Esophagus mucosa (tissue), 1 donor: ENCODE measurements around the gene SFXN1. TPM values are rescaled to one million over a fixed set of nuclear protein-coding genes. Genes with fewer than 3 reads are reported as not detected.
"Not testable (repeated sequence)": the region's sequence is repeated elsewhere in the genome, so short reads cannot be mapped to it uniquely, and the experiment has no call there.

ENCODE experiments used
- ATAC-seq: fragments of 200-7000 bp; cut with Tn5 transposase; one replicate; pipeline ENCODE4 v1.9.1; 2020
- total RNA-seq: library from RNA; stranded (reverse); gene quantifications from one replicate; pipeline ENCODE4 v1.2.4, GENCODE V29; 2023
- donor health status: DM: yes; HTN: yes; CAD: no.

Gene SFXN1
- total RNA-seq, 1 donor from 2014 or later: 35.8 TPM

DNA sequence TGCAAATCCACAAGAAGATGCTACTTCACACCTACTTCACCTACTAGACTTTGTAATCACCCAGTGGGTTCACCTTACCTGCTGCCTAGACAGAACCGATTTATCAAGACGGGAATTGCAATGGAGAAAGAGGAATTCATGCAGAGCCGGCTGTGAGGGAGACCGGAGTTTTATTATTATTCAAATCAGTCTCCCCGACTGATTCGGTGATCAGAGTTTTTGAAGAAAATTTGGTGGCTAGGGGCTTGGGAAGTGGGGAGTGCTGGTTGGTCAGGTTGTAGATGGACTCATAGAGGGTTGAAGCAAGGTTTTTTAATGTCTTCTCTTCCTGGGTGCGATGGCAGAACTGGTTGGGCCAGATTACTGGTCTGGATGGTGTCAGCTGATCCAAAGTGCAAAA lies 23.4 kb downstream of the SFXN1 start:
- no peak for ATAC-seq

DNA sequence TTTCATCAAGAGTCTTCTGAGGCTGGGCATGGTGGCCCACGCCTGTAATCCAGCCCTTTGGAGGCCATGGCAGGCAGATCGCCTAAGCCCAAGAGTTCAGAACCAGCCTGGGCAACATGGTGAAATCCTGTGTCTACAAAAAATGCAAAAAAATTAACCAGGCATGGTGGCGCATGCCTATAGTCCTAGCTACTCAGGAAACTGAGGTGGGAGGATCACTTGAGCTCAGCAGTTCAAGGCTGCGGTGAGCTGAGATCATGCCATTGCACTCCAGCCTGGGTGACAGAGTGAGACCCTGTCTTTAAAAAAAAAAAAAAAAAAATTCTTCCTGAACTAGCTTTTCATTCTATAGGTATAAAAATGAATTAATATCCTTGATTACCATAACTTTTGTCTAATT lies 29.3 kb downstream of the SFXN1 start:
- ATAC-seq: not testable (repeated sequence)

DNA sequence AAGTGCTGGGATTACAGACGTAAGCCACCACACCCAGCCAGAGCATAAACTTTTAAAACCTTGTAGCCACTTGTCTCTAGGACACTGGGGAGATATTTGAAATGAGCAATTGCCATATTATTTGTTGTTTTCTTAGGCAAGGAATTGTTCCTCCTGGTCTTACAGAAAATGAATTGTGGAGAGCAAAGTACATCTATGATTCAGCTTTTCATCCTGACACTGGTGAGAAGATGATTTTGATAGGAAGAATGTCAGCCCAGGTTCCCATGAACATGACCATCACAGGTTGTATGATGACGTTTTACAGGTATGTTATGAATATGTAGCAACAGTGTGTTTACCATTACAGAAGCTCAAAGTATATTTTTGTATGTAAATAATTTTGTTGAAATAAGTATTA lies 30.5 kb downstream of the SFXN1 start:
- ATAC-seq: no peak

DNA sequence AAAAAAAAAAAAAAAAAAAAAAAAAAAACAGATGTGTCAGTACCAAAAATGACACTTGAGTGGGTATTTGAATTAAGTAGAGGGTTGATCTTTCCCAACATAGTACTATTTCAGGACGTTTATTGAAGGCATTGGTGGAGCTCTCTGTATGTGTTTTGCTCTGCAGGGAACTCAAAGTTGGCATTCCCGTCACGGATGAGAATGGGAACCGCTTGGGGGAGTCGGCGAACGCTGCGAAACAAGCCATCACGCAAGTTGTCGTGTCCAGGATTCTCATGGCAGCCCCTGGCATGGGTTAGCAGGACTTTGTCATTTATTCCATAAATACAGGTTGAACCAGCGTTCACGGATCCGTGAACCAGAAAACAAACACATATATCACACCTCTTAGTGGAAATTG lies 34.9 kb downstream of the SFXN1 start:
- no peak for ATAC-seq

DNA sequence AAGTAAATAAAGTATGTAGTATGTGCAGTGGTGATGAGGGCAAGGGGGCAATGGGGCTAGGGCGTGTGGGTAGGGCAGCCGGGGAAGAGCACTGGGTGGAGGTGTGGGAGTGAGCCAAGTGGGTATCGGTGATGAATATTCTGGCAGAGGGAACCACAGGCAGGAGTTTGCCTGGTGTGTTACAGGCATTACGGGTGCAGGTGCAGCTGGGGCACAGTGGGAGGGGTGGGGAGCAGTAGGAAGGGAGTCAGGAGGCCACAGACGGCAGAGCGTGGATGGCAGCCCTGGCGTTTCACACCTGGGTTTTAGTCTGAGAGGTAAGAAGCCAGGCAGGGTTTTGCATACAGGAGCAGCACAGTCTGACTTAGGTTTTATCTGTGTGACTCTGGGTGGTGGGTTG lies 35.4 kb downstream of the SFXN1 start:
- ATAC-seq: no peak

DNA sequence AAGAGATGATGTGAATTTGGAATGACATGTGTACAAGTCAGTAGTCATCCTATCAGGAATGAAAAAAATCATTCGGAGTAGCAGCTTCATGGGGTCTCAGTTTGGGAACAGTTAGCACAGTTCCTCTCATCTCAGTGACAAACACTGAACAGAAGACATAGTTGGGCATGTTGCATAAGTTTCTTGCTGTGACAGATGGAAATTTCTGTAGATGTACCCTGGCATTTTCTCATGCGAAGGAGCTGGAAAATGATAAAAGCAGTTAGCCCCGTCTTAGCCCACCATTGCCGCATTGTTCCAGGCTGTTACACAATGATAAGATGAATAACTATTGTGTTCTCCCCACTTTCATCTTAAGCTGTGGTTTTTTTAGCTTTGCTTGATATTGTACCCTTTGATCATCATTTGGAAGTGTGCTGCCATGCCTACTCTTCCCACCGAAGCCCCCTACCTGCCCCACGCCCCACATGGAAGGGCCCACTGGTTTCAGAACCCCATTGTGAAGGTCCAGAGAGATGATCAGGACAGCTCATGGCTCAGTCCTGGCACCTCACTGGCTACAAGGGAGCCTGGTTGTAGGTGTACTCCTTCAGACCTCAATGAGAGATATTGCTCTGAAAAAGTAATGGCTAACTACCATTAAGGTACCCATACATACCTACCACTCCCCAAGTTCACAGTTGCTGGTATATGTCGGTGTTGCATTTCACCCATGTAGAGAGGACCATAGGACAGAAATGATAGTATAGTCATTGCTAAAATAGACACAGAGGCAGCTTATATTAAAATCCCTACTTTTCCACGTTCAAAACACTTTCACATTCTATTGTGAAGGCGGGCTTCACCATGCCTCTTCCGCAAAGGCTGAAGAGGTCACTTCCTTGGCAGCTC lies 38.8 kb downstream of the SFXN1 start:
- ATAC-seq: no peak

DNA sequence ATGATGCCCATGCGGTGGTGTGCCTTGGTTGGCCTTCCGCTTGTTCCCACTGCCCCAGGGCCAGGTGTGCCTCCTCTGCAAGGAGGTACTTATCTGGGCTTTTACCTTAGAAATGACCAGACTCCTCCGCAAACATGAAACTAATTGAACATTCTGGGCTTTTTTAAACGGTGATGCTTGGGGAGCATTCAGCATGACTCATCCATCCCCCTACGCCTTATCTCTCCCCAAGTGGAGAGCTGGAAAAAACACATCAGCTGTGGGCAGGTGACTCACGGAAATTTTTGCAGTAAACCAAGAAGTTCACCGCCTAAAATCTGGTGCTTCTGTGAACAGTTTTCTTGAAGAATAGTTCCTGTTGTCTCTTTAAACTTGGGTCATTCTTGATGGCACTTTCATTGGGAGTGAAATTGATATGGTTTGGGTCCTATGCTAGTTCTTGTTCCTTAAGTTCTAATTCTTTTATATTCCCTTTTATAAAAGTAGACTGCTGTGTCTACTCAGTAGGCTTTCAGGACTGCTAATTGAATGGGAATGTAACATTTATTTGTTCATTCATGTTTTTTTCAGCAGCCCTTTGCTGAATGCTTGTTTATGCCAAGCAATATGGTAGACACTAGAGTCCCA lies 39.6 kb downstream of the SFXN1 start:
- no peak for ATAC-seq

DNA sequence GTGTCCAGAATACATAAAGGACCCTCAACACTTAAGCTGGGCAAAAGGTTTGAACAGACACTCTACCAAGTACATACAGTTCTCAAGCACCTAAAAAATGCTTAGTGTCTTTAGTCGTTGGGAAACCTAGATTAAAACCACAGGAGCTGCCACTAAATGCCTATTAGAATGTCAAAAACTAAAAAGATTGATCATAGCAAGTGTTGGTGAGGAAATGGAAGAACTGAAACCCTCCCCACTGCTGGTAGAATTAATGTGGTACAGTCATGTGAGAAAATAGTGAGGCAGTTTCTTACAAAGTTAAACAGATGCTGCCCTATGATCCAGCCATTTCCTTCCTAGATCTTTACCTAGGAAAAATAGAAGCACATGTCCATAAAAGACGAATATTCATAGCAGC lies 40.6 kb downstream of the SFXN1 start:
- no peak for ATAC-seq

DNA sequence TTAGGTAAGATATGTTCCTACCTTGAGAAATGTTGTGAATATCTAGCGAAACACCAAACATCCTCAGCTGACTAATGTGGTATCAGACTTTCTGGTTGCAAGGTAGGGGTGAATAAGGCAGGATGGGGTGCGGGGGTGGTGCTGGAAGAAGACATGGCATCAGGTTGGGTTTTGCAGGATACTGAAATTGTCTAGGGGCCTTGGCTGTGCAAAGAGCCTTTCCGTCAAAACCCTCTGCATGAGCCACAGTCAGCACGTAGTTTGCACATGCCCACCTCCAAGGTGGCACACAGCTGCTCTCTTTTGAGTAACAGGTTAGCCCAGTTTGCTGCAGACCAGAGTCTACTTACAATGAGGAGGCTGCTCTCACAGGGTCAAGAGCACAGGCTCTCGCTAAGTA lies 42.0 kb downstream of the SFXN1 start:
- no peak for ATAC-seq

DNA sequence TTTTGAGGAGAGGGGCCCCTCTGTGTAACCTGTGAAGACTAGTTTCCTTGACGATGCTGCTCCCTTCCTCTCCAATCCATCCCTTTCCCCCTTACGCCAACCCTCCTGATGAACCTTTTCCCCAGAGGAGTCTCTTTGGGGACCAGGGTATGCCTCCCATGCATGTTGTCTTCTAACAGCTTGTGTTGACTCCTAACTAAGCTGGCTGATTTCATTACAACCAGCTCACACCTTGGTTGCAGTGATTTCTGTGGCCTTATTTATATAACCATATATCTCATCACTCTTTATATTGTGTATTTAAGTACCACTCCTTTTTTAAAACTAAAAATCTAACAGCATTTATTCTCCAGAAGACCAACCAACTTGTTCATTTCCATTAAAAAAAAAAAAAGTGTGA lies 42.5 kb downstream of the SFXN1 start:
- ATAC-seq: no peak

DNA sequence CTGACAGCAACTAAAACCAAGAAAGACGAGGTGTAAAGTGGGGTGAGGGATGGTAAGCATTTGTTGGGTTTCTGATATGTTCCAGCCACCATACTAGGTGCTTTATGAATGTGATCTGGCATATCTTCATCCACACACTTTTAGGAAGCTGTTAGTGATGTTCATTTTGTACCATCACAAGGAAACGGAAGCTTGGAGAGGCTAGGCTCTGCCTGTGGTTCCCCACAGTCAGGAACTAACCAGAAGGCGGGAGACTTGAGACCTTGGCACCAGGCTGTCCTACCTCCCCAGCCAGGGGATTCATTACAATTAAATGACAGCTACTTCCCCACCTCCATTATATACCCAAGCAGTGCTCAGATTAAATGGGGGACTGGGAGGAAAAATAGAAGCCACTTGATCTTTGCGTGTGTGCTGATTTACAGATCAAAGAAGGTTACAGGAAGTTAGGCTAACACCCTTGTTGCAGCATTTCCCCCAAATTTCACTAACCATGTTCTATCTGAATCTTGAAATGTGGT lies 43.0 kb downstream of the SFXN1 start:
- ATAC-seq: no peak

DNA sequence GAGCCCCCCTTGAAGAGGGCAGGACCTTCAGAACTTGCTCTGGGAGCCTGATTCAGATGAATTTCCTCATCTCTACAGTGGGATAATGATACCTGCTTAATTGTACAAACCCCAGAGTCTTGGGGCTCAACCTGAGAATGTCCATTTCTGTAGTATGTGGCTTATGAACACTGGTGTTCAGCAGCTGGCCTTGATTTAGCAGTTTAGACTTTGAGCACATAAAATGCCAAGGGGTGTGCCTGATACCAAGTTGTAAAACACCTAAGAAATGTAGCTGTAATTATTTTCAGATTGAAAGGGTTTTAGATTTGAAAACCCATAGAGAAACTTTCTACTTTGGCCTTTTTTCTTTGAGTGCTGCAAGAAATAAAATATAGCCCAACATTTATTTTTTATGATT lies 44.9 kb downstream of the SFXN1 start:
- ATAC-seq: no peak

DNA sequence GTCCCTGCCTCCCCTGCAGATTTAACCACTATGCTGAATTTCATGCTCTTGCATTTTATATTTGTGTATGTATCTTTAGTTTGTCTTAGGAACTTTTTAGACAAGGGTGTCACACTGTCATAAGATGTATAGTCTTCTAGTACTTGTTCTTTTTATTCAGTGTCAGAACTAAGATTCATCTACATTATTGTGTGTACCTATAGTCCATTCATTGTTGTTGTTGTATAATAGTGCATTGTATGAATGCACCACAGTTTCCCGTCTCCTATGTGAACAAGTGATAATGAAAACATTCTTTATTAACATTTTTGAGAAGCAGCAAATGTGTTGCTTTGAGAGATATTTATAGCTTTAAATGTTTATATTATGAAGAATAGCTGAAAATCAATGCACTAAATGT lies 45.9 kb downstream of the SFXN1 start:
- no peak for ATAC-seq

DNA sequence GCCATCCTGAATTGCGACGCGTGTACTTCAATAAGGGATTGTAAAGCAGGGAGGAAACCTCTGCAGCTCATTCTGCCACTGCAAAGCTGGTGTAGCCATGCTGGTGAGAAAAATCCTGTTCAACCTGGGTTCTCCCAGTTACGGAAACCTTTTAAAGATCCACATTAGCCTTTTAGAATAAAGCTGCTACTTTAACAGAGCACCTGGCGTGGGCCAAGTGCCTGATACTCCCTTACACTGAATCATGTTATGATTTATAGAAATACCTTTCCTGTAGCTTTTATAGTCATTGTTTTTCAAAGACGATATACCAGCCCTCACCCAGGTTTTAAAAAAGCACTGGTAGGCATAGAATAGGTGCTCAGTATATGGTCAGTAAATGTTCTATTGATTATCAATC lies 48.3 kb downstream of the SFXN1 start:
- ATAC-seq: no peak

DNA sequence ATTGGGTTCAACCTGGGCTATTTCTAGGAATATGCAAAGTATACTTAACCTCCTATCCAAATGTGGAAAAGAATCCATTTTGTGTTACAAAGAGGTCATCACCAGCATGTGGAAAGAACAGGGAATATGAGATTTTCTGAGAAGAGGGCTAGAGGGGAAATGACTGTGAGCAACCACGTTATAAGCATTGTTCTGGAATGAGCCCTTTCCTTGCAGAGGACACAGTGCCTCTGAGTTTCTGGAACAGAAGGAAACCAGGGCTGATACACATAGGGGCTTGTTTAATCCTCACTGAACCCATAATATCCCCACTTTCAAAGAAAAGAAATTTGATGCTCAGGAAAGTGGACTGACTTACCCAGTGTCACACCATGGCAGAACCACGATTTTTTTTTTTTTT lies 53.0 kb downstream of the SFXN1 start:
- ATAC-seq: no peak

DNA sequence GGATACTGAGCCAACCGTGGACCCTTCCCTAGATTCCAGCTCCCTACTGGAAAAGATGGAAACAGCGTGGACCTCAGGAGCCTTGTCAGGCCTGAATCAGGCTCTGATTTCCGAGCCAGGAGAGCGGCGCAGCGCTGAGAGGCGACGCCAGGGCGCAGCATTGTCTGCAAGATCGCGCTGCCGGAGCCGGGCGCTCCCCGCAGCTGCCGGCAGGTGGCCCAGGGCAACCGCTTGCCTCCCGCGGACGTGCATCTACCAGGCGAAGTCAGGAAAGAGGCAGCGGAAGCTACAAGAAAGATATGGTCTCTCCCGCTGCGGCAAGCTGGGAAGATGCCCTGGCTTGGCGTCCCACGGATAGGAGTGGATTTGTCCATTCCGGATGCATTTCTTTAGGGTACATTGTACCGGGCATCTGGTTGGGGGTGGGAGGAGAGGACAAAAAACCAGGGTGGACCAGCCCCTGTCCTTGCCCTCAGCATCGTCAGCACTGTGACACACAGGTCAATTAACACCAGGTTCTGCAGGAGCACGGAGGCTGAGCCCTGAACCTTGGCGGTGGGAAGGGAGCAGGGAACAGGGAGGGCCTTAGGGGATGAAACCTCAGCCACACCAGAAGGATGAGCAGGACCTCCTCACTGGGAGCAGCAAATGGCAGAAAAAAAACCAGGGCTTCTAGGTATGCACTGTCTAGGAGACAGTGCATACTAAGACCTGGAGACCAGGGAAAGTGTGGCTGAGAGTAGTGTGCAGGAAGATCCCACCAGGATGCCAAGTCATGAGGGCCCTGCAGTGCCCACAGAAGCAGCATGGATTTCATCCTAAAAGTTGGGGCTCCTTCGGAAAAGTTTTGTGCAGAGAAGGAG lies 55.9 kb downstream of the SFXN1 start:
- ATAC-seq: peak; percentile 98

DNA sequence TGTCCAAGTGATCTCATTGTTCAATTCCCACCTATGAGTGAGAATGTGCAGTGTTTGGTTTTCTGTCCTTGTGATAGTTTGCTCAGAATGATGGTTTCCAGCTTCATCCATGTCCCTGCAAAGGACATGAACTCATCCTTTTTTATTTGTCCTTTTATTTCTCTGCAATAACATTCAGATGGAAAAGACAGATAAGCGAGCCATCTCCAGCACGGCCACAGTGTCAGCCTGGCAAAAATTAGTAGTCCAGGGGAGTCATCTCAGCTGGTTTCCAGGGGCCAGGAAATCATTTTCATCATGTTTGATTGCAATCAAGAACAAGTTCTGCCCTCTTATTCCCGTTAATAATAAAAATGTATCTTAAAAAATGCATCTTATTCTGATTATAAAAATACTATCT lies 57.0 kb downstream of the SFXN1 start:
- ATAC-seq: not testable (repeated sequence)

DNA sequence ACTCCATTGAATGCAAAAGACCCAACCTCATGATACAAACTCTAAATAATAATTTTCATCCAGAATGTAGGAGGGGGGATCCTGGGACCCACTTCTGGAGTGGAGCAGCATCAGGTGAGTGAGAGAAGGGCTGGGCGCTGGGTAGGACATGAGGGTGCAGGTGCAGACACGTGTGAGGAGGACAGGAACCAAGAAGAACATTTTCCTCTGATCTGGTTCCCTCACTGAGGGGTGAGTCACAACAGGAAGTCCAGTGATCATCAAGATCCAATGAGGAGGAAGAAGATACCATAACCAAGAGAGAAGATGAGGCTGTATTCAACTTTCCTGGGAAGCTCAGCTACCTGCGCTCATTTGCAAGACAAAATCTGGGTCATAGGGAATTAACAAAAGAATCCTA lies 57.4 kb downstream of the SFXN1 start:
- ATAC-seq: peak; percentile 42

DNA sequence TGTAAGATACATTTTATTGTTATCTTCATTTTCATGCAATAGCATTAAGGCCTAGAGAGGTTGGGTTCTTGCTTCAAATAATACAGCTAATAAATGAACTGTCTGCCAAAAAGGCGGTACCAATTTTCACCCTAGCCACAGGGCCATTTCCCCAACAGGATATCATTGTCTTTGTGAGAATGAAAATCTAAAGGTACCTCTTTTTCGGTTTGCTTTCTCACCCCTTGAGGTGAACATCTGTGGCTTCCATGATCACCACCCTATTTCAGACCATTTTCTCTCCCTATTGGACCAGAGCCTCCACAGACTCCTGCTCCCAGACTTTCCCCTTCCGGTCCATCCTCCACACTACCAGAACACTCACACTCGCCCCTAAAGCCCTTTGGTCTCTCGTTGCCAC lies 60.2 kb downstream of the SFXN1 start:
- no peak for ATAC-seq

DNA sequence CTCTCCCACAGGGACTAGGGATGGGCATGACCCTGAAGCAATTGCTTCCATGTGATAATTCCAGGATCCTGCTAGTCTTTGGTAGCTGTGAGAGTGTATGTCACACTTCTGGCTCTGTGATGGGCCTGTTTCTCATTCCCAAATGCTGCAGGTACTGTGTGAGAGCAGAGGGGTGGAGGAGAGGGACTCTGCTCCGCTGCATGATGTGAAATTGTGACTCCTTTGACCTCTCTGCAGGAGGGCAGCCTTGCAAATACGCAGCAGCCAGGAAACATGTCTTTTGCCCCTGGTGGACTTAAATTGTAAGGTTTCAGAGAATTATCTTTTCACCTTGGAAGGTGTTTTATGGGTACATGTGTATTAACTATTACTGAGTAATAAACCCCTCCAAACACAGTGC lies 61.6 kb downstream of the SFXN1 start:
- no peak for ATAC-seq

DNA sequence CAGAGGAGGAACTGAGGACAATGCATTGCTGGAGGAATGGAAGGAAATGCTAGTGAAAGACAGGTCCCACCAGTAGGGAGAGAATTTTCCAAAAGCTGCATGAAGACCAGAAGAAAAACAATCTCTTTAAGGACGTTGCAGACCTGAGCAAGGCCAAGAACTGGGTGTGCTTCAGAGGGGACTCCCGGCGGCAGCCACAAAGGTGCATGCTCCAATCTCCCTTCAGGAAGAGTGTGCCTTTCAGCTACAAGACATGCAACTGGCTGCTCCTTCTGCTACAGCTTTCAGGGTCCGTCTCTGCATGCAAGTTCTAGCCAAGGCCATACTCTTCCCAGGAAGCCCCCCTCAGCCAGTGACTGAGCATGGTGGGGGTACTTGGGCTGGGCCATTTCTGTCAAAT lies 62.9 kb downstream of the SFXN1 start:
- ATAC-seq: no peak

DNA sequence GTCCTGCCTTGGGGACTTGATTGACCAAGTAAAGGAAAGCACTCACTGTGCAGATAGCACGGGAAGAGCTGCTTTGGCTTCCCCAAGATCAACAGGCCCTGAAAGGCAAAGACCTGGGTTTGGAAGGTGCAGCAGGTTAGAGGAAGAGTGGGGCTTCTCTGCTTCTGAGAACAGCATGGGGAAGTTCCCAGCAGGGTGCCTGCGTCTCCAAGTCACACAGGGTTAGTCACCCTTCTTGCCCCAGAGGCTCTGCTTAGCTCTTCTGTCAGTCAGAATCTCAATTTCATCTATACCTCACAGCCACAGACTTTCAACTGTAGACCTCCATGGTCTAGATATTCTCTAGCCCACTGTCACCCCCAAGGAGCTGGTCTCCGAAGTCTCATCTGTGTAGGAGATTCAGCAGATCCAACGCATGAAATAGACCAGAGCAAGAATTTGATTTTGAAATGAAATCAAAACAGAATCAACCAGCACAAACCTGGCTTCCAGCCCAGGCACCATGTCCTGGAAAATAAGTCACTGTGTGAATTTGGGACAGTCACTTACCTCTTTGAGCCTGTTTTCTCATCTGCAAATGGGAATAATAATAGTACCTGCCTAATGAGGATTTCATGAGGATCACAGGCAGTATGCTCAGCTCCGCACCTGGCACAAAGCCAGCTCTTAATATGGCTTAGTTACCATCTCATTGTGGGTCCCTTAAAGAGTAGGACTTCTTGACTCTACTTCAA lies 64.0 kb downstream of the SFXN1 start:
- peak; percentile 33 for ATAC-seq

DNA sequence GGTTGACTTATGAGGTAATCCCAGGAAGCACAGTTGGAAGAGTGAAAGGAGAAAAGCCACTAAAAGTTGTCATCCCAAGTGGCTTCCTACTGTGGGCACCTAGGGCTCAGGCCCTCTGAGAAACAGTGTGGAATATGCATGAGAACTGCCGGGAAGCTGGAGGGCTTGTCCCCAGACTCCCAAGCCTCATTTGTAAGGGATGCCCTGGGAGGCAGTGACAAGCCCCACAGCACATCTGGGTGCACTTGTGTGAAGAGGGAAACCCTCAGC lies 64.5 kb downstream of the SFXN1 start:
- ATAC-seq: no peak
